Right lobe of liver (tissue), 4 donors: ENCODE results near the gene VSX1.

Experiments used
- POLR2A ChIP-seq: fragments of 450-650 bp; IDR thresholded peaks from one replicate; pipeline ENCODE4 v1.6.1; 2017; ENCODE audit warnings: antibody characterized with exemption, mild to moderate bottlenecking
- TF ChIP-seq, protein P1 (sequence below), 4 donors: fragments of 200-600 bp in 3 of 4; fragments of 450-650 bp in 1 of 4; IDR thresholded peaks; one replicate each; pipeline versions ENCODE4 v1.5.1 to v1.8.0; 2016 to 2022; ENCODE audit warnings: antibody characterized with exemption in 4 of 4, mild to moderate bottlenecking in 2 of 4
- donor health status: DM: no; HTN: no; CAD: no.
- donor health status: DM: no; HTN: no; CAD: no.
- donor health status: DM: no; HTN: yes; CAD: no.

GRCh38 chr20:25129908-25130307 is 48.0 kb upstream of the VSX1 start:
- TF ChIP-seq POLR2A, result no peak
- TF ChIP-seq, protein P1, sequence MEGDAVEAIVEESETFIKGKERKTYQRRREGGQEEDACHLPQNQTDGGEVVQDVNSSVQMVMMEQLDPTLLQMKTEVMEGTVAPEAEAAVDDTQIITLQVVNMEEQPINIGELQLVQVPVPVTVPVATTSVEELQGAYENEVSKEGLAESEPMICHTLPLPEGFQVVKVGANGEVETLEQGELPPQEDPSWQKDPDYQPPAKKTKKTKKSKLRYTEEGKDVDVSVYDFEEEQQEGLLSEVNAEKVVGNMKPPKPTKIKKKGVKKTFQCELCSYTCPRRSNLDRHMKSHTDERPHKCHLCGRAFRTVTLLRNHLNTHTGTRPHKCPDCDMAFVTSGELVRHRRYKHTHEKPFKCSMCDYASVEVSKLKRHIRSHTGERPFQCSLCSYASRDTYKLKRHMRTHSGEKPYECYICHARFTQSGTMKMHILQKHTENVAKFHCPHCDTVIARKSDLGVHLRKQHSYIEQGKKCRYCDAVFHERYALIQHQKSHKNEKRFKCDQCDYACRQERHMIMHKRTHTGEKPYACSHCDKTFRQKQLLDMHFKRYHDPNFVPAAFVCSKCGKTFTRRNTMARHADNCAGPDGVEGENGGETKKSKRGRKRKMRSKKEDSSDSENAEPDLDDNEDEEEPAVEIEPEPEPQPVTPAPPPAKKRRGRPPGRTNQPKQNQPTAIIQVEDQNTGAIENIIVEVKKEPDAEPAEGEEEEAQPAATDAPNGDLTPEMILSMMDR (IDR thresholded peaks at IDR 0.05), result no peak
